ENCODE results near the gene AREG. TPM values are rescaled to one million over a fixed set of nuclear protein-coding genes. Genes with fewer than 3 reads are reported as not detected.

Gene AREG
- total RNA-seq, 1 donor from 2014 or later: not detected

DNA sequence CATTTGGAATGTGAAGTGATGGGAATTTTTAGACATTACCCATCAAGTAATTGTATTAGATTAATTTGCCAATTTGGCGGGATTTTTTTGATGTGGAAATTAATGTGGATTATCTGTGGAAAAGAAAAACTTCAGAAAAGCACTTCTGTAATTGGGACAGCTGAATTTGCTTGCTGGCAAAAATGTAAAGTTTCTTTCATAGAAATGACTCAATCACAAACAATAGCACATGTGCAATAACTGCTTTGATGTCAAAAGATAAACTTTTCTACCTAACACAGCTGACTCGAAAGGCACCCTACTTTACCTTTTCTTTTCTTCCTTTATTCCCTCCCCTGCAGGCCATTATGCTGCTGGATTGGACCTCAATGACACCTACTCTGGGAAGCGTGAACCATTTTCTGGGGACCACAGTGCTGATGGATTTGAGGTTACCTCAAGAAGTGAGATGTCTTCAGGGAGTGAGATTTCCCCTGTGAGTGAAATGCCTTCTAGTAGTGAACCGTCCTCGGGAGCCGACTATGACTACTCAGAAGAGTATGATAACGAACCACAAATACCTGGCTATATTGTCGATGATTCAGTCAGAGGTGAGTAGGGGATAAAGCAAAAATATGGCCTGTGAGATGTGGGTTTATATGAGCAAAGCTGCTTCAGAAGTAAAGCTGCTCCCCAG is 1.4 kb downstream of the AREG start:
- no peak overlapping the region for H3K27ac Mint-ChIP-seq (ENCODE audit: unreplicated experiment)
- H3K4me3 Mint-ChIP-seq (ENCODE audit: unreplicated experiment): no peak overlapping the region
- no peak for DNase-seq
- no peaks in the 10 kb centered on the region for H3K4me1 Mint-ChIP-seq (ENCODE audit: low read depth, unreplicated experiment)
- TF ChIP-seq, protein P1, sequence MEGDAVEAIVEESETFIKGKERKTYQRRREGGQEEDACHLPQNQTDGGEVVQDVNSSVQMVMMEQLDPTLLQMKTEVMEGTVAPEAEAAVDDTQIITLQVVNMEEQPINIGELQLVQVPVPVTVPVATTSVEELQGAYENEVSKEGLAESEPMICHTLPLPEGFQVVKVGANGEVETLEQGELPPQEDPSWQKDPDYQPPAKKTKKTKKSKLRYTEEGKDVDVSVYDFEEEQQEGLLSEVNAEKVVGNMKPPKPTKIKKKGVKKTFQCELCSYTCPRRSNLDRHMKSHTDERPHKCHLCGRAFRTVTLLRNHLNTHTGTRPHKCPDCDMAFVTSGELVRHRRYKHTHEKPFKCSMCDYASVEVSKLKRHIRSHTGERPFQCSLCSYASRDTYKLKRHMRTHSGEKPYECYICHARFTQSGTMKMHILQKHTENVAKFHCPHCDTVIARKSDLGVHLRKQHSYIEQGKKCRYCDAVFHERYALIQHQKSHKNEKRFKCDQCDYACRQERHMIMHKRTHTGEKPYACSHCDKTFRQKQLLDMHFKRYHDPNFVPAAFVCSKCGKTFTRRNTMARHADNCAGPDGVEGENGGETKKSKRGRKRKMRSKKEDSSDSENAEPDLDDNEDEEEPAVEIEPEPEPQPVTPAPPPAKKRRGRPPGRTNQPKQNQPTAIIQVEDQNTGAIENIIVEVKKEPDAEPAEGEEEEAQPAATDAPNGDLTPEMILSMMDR (IDR thresholded peaks at IDR 0.05; ENCODE audit: partially characterized antibody, unreplicated experiment): no peak
- H3K27me3 Mint-ChIP-seq (ENCODE audit: unreplicated experiment): peaks cover 7% of the 10 kb centered on the region
- H3K9me3 Mint-ChIP-seq (ENCODE audit: unreplicated experiment): no peaks in the 10 kb centered on the region
- H3K36me3 Mint-ChIP-seq (ENCODE audit: unreplicated experiment): no peaks in the 10 kb centered on the region

DNA sequence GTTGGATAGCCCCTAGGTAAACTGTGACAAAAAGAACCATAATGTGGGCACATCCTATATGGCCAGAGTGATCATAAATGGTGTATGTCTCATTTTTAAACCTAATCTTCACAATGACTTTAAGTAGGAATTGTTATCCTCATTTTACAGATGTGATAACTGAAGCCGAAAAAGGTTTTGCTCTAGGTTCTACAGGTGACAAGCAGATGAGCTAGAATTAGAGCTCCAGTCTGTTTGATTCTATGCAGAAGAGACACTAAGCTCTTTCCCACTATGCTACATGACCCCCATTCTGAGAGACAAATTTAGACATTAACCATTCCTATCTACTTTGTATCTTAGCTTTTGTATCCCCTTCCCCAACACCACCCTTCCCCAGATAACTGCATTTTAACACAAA is 2.0 kb downstream of the AREG start:
- H3K36me3 Mint-ChIP-seq (ENCODE audit: unreplicated experiment): no peaks in the 10 kb centered on the region
- no peaks in the 10 kb centered on the region for H3K9me3 Mint-ChIP-seq (ENCODE audit: unreplicated experiment)
- no peaks in the 10 kb centered on the region for H3K4me1 Mint-ChIP-seq (ENCODE audit: low read depth, unreplicated experiment)
- no peak overlapping the region for H3K27ac Mint-ChIP-seq (ENCODE audit: unreplicated experiment)
- H3K4me3 Mint-ChIP-seq (ENCODE audit: unreplicated experiment): no peak overlapping the region
- DNase-seq: no peak
- TF ChIP-seq, protein P1 (IDR thresholded peaks at IDR 0.05; ENCODE audit: partially characterized antibody, unreplicated experiment): no peak
- H3K27me3 Mint-ChIP-seq (ENCODE audit: unreplicated experiment): peaks cover 7% of the 10 kb centered on the region

DNA sequence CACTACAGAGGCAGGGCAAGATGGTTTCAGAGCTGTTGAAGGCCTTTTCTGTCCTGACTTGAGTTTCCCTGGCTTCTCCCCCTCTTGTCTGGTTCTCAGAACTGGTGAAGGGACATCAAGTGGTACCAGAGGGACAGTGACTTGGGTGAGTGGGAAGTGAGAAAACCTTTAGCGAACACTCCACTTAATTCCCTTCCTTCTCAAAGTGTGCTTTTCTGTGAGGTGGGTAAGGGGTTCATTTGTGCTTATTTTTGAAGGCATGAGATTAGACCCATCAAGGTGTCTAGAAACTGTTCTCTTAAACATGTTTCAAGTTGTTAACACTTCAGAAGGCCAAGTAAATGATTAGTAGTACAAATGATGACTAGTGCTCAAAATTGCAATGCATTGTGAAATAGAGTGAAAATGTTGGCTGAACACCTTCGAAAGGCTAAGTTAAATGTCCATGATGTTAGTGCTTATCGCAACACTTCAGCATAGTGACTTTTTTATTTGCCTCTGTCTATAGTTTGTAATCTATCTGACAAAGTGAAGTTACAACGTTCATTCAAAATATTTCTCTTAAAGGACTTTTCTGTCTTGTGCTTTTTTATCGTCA is 2.8 kb downstream of the AREG start:
- no peak for DNase-seq
- no peaks in the 10 kb centered on the region for H3K4me1 Mint-ChIP-seq (ENCODE audit: low read depth, unreplicated experiment)
- H3K27ac Mint-ChIP-seq (ENCODE audit: unreplicated experiment): no peak overlapping the region
- no peak overlapping the region for H3K4me3 Mint-ChIP-seq (ENCODE audit: unreplicated experiment)
- H3K27me3 Mint-ChIP-seq (ENCODE audit: unreplicated experiment): peaks cover 7% of the 10 kb centered on the region
- H3K36me3 Mint-ChIP-seq (ENCODE audit: unreplicated experiment): no peaks in the 10 kb centered on the region
- no peaks in the 10 kb centered on the region for H3K9me3 Mint-ChIP-seq (ENCODE audit: unreplicated experiment)
- TF ChIP-seq, protein P1 (IDR thresholded peaks at IDR 0.05; ENCODE audit: partially characterized antibody, unreplicated experiment): no peak

DNA sequence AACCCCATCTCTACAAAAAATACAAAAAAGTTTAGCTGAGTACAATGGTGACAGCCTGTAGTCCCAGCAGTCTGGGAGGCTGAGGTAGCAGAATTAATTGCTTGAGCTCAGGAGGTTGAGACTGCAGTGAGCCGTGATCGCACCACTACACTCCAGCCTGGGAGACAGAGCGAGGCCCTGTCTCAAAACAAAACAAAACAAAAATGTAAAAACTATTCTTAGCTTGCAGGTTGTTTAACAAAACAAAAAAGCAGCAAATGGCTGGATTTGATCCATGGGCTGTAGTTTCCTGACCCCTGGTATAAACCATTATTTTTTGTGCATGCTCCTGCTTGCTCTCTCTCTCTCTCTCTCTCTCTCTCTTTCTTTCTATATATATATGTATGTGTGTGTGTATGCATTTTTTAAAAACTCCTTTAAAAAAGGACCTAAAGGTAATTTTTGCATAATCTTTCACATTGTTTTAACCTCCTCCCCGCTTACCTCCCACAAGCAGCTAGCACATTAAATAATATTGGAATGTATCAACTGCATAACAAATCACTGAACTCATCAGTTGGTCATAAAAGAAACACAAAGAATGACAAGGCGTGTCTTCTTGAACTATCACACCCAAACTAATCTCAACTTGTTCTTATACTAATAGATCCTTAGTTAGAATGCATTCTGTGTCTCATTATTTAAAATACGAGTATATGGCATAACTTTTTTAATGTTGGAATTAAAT is 4.8 kb downstream of the AREG start:
- no peaks in the 10 kb centered on the region for H3K4me1 Mint-ChIP-seq (ENCODE audit: low read depth, unreplicated experiment)
- no peak overlapping the region for H3K4me3 Mint-ChIP-seq (ENCODE audit: unreplicated experiment)
- no peak overlapping the region for H3K27ac Mint-ChIP-seq (ENCODE audit: unreplicated experiment)
- peaks cover 7% of the 10 kb centered on the region for H3K27me3 Mint-ChIP-seq (ENCODE audit: unreplicated experiment)
- no peaks in the 10 kb centered on the region for H3K9me3 Mint-ChIP-seq (ENCODE audit: unreplicated experiment)
- no peak for DNase-seq
- no peaks in the 10 kb centered on the region for H3K36me3 Mint-ChIP-seq (ENCODE audit: unreplicated experiment)
- TF ChIP-seq, protein P1 (IDR thresholded peaks at IDR 0.05; ENCODE audit: partially characterized antibody, unreplicated experiment): no peak

DNA sequence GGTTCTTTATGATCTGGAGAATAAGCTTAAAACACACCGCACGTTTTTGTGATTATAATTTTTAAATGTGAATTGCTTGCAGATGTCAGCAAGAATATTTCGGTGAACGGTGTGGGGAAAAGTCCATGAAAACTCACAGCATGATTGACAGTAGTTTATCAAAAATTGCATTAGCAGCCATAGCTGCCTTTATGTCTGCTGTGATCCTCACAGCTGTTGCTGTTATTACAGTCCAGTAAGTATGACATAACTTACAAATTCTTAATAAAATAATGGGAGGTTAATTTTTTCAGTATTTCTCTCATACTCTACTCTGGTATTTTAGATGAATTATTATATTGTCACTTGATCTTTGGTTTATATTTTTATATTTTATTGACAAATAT is 5.4 kb downstream of the AREG start:
- no peak overlapping the region for H3K27ac Mint-ChIP-seq (ENCODE audit: unreplicated experiment)
- DNase-seq: no peak
- no peaks in the 10 kb centered on the region for H3K9me3 Mint-ChIP-seq (ENCODE audit: unreplicated experiment)
- TF ChIP-seq, protein P1 (IDR thresholded peaks at IDR 0.05; ENCODE audit: partially characterized antibody, unreplicated experiment): no peak
- no peaks in the 10 kb centered on the region for H3K4me1 Mint-ChIP-seq (ENCODE audit: low read depth, unreplicated experiment)
- peaks cover 5% of the 10 kb centered on the region for H3K27me3 Mint-ChIP-seq (ENCODE audit: unreplicated experiment)
- no peak overlapping the region for H3K4me3 Mint-ChIP-seq (ENCODE audit: unreplicated experiment)
- no peaks in the 10 kb centered on the region for H3K36me3 Mint-ChIP-seq (ENCODE audit: unreplicated experiment)

Data from glutamatergic neuron (in vitro differentiated cells).